Limb (tissue), 2 donors: ENCODE measurements around the gene IQGAP1.
"Not testable (repeated sequence)": the region's sequence is repeated elsewhere in the genome, so short reads cannot be mapped to it uniquely, and the experiment has no call there.

Source experiments
- DNase-seq, 2 donors: peaks; one replicate each; pipeline ENCODE4 v3.0.0-alpha.2; 2016; ENCODE audit errors: extremely low spot score in 2 of 2

Gene IQGAP1

GRCh38 chr15:90407871-90408317 is 19.9 kb downstream of the IQGAP1 start:
- no peak for DNase-seq

GRCh38 chr15:90408657-90409056 is 20.6 kb downstream of the IQGAP1 start:
- no peak for DNase-seq

- not testable (repeated sequence) for DNase-seq
Observed at GRCh38 chr15:90409587-90409986, 21.5 kb downstream of the IQGAP1 start.

- DNase-seq: not testable (repeated sequence)
Observed at GRCh38 chr15:90410316-90410715, 22.3 kb downstream of the IQGAP1 start.

GRCh38 chr15:90411176-90411575 is 23.1 kb downstream of the IQGAP1 start:
- DNase-seq: no peak

GRCh38 chr15:90412356-90413194 is 24.5 kb downstream of the IQGAP1 start:
- peak in 1 of 2 donors; percentile 42 for DNase-seq

- DNase-seq: no peak
Observed at GRCh38 chr15:90413411-90414379, 25.7 kb downstream of the IQGAP1 start.

GRCh38 chr15:90414408-90415028 is 26.5 kb downstream of the IQGAP1 start:
- no peak for DNase-seq

- not testable (repeated sequence) for DNase-seq
Observed at GRCh38 chr15:90416052-90416451, 28.0 kb downstream of the IQGAP1 start.

GRCh38 chr15:90418627-90419026 is 30.6 kb downstream of the IQGAP1 start:
- DNase-seq: no peak

GRCh38 chr15:90419206-90419605 is 31.2 kb downstream of the IQGAP1 start:
- no peak for DNase-seq

- DNase-seq: no peak
Observed at GRCh38 chr15:90419738-90420406, 31.8 kb downstream of the IQGAP1 start.

- DNase-seq: no peak
Observed at GRCh38 chr15:90420451-90420850, 32.4 kb downstream of the IQGAP1 start.

- no peak for DNase-seq
Observed at GRCh38 chr15:90421527-90421926, 33.5 kb downstream of the IQGAP1 start.

GRCh38 chr15:90422043-90422442 is 34.0 kb downstream of the IQGAP1 start:
- DNase-seq: no peak

GRCh38 chr15:90422936-90423335 is 34.9 kb downstream of the IQGAP1 start:
- DNase-seq: no peak

- DNase-seq: no peak
Observed at GRCh38 chr15:90423801-90424319, 35.8 kb downstream of the IQGAP1 start.

GRCh38 chr15:90425726-90426346 is 37.8 kb downstream of the IQGAP1 start:
- peak in 1 of 2 donors; percentile 37 for DNase-seq

GRCh38 chr15:90427185-90427584 is 39.1 kb downstream of the IQGAP1 start:
- no peak for DNase-seq

GRCh38 chr15:90432253-90432652 is 44.2 kb downstream of the IQGAP1 start:
- no peak for DNase-seq
